Progenitor cell of endocrine pancreas (in vitro differentiated cells): ENCODE results near the gene RPP25. TPM values are rescaled to one million over a fixed set of nuclear protein-coding genes. Genes with fewer than 3 reads are reported as not detected.

Experiments used
- DNase-seq: peaks from one replicate; pipeline ENCODE4 v3.0.0; 2021; ENCODE audit warnings: low spot score; ENCODE audit not compliant: unreplicated experiment
- H3K27ac Mint-ChIP-seq: 2 replicates; pipeline ENCODE4 v1.8.0; 2021; ENCODE audit warnings: mild to moderate bottlenecking, moderate library complexity, mixed read lengths
- H3K27me3 Mint-ChIP-seq: 2 replicates; pipeline ENCODE4 v1.8.0; 2021; ENCODE audit warnings: mixed read lengths
- H3K36me3 Mint-ChIP-seq: 2 replicates; pipeline ENCODE4 v1.8.0; 2022; ENCODE audit warnings: mixed read lengths; ENCODE audit not compliant: insufficient read depth
- H3K4me1 Mint-ChIP-seq: 2 replicates; pipeline ENCODE4 v1.8.0; 2021; ENCODE audit warnings: low read depth, mixed read lengths
- H3K4me3 Mint-ChIP-seq: 2 replicates; pipeline ENCODE4 v1.8.0; 2021; ENCODE audit warnings: low read depth, mild to moderate bottlenecking, moderate library complexity, mixed read lengths
- H3K9me3 Mint-ChIP-seq: 2 replicates; pipeline ENCODE4 v1.8.0; 2021; ENCODE audit warnings: low read depth, mixed read lengths
- total RNA-seq: library from RNA; stranded (reverse); gene quantifications from 2 replicates; pipeline ENCODE4 v1.2.1, GENCODE V29; 2021
- TF ChIP-seq, protein P1 (sequence below): fragments of 200-600 bp; sonication (generic); IDR thresholded peaks from one replicate; pipeline ENCODE4 v1.5.0; 2021; ENCODE audit warnings: antibody characterized with exemption, mild to moderate bottlenecking; ENCODE audit not compliant: unreplicated experiment

RPP25 gene
- total RNA-seq, 1 donor from 2014 or later = 0.74 TPM

DNA sequence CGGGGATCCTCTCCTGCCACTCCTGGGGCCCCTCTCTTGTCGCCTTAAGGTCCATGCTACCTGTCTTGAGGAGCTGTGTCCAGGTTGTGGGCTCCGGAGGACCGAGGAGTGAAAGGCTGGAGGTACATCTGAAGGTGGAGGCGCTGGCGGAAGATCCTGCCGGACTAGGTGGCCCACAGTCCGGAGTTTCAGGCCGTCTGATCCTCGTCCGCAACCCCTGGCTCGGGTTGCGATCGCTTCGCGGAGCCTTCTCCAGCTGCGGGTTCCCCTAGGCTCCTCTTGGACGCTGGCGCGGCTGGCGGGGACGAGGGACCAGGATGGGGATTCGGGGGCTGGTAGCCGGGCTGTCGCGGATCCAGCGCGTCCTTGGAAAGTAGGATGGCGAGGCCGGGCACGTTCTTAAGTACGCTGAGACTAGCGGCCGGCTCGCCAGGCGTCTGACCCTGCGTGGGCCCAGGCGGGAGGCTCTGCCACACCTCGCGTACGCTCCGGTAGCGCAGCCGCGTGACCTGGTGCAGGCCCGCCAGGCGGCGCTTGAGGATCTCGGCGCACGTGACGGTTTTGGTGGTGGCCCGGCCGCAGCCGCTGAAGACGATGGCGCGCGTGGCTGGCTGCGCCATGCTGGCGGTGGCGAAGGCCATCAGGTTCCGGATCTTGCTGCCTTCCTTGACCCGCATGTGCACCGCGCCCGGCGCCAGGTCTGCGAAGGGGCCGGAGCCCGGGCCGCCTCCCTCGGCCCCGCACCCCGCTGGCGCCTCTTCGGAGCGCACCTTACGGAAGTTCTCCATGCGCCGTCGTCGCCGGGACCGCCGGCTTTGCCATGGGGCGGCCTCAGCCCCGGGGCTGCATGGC lies 550 bp downstream of the RPP25 start:
- Mint-ChIP-seq H3K4me1 (peaks cover 5% of the 10 kb centered on the region), H3K27me3 (peaks cover 58% of the 10 kb centered on the region), H3K27ac (no peak overlapping the region), H3K4me3 (peak overlapping the region; percentile 5), H3K9me3 (no peaks in the 10 kb centered on the region), H3K36me3 (no peaks in the 10 kb centered on the region)
- TF ChIP-seq, protein P1, sequence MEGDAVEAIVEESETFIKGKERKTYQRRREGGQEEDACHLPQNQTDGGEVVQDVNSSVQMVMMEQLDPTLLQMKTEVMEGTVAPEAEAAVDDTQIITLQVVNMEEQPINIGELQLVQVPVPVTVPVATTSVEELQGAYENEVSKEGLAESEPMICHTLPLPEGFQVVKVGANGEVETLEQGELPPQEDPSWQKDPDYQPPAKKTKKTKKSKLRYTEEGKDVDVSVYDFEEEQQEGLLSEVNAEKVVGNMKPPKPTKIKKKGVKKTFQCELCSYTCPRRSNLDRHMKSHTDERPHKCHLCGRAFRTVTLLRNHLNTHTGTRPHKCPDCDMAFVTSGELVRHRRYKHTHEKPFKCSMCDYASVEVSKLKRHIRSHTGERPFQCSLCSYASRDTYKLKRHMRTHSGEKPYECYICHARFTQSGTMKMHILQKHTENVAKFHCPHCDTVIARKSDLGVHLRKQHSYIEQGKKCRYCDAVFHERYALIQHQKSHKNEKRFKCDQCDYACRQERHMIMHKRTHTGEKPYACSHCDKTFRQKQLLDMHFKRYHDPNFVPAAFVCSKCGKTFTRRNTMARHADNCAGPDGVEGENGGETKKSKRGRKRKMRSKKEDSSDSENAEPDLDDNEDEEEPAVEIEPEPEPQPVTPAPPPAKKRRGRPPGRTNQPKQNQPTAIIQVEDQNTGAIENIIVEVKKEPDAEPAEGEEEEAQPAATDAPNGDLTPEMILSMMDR = peak; percentile 51
- DNase-seq = peak; percentile 59

DNA sequence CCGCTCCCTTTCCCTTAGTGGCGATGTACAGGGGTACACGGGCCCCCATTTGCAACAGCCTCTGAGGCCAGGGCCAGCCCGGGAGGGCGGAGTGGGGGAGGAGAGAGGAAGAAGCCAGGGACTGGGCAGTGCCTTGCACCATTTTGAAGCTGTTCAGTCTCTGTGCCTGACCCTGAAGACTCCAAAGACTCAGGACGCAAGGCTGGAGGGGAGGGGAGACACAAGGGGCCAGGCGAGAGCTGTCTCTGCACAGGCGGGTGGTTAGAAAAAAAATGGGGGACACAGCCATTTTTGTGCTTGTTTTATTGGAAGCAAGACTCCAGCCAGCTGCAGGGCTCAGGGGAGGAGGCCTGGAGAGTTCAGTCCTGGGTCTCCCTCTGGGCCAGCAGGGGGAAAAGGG lies 1.6 kb downstream of the RPP25 start:
- Mint-ChIP-seq H3K4me3 (no peak overlapping the region), H3K9me3 (no peaks in the 10 kb centered on the region), H3K4me1 (peaks cover 6% of the 10 kb centered on the region), H3K27ac (no peak overlapping the region), H3K36me3 (no peaks in the 10 kb centered on the region), H3K27me3 (peaks cover 54% of the 10 kb centered on the region)
- DNase-seq = no peak
- TF ChIP-seq, protein P1 = no peak

DNA sequence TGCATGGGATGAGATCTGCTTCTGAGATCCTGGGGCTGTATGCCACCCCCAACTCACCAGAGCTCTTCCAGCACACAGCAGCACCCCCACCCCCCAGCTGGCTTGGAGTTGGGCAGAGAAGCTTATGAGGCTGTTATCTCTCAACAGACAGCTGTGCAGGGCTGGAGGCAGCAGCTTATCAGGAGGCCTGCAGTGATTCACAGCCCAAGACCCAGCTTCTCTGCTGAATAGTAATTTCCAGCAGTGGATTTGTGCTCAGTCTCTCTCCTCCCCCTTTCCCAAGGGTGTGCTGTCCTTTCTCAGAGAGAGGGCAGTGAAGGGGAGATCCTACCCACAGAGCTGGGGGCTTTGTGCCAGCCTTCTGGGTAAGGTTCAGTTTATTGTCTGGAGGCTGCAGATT lies 2.1 kb downstream of the RPP25 start:
- no peak for DNase-seq
- Mint-ChIP-seq H3K36me3 (no peaks in the 10 kb centered on the region), H3K27ac (no peak overlapping the region), H3K9me3 (no peaks in the 10 kb centered on the region), H3K4me1 (peaks cover 6% of the 10 kb centered on the region), H3K4me3 (no peak overlapping the region), H3K27me3 (peaks cover 49% of the 10 kb centered on the region)
- TF ChIP-seq, protein P1 = no peak

DNA sequence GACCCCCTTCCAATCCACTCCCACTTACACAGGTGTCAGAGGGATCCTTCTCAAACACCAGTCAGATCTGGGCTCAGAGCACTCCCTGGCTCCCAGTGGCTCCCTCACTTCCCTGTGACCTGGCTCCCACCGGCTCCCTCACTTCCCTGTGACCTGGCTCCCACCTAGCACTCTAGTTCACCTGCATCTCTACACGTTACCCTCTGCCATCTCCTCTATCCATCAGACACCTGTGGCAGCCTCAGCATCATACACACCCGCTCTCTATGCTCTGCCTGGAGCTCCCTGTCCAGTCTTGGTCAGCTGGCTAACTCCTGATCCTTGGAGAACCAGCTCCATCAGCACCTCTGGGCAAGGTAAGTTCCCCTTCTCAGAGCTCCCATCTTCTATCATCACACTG lies 5.6 kb downstream of the RPP25 start:
- H3K4me3 Mint-ChIP-seq = no peak overlapping the region

DNA sequence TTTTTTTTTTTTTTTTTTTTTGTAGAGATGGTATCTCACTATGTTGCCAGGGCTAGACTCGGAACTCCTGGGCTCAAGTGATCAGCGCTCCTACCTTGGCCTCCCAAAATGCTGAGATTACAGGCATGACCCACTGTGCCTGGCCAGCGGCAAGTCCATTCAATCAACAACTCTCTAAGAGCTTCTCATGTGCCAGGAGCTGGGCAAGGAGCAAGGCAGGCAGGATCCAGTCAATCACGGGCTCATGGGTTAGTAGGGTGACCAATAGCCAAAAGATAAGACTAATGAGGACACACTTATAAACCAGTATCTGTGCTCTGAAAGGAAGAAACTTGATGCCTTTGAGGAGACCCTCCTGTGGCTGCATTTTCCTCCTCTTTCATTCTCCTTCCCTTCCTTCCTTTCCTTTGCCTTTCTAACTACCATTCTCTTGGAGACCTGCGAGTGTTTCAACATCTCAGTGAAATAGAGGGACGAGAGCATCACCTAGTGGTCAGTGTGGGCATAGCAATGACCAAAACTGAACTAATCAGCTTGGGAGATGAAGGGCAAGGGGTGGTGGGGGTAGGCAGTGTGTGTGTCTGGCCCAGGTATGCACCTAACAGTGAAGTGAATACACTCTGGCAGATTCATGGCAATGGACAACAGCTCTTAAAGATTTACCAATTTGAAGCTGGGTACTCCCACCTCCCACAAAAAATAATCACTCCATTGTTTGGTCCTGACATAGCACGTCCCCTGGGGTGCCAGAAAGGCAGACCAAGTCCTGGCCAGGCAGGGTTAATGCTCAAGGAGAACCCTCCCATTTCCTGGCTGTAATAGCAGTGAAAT lies 6.3 kb downstream of the RPP25 start:
- DNase-seq = peak; percentile 80
- peaks cover 18% of the 10 kb centered on the region for H3K27me3 Mint-ChIP-seq
- no peak overlapping the region for H3K4me3 Mint-ChIP-seq
- peaks cover 2% of the 10 kb centered on the region for H3K4me1 Mint-ChIP-seq
- TF ChIP-seq, protein P1 = peak; percentile 94
- no peaks in the 10 kb centered on the region for H3K9me3 Mint-ChIP-seq
- peak overlapping the region; percentile 0 for H3K27ac Mint-ChIP-seq
- no peaks in the 10 kb centered on the region for H3K36me3 Mint-ChIP-seq

More for the DNA sequence above, 5.6 kb downstream of the RPP25 start:
- peaks cover 25% of the 10 kb centered on the region for H3K27me3 Mint-ChIP-seq
- DNase-seq = no peak
- TF ChIP-seq, protein P1 = no peak
- H3K4me1 Mint-ChIP-seq = peaks cover 2% of the 10 kb centered on the region
- no peak overlapping the region for H3K27ac Mint-ChIP-seq
- no peaks in the 10 kb centered on the region for H3K9me3 Mint-ChIP-seq
- H3K36me3 Mint-ChIP-seq = no peaks in the 10 kb centered on the region
